ENCODE results near the gene TMEM270.
A peak's percentile ranks its signal among the peaks of the same experiment; 100 is the strongest.

TMEM270 gene

DNA sequence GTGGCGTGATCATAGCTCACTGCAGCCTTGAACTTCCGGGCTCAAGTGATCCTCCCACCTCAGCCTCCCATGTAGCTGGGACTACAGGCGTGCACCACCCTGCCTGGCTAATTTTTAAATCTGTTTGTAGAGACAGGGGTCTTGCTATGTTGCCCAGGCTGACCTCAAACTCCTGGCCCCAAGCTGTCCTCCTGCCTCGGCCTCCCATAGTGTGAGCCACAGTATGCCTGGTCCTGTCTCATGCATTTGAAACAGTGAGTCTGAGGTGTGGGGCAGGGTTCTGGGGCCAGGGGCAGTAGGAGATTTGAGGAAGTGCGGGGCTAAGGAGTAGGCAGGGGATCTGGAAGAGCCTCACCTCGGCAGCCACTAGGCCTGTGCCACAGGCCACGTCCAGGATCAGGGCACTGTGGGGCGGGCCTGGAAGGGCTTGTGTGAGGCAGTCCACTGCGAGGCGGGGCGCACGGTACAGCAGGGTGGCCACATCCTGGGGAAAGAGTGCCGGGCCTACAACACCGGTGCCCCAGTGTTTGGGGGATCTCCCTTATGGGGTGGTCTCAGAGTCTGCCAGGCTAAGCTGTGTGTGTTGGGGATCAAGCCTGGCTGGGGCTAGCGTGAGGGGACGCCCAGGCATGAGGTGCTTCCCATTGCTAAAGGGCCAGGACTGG is 20.1 kb upstream of the TMEM270 start:
- Histone ChIP-seq H3F3A (ENCODE audit: insufficient read depth) (no peaks in the 10 kb centered on the region), H3K4me2 (ENCODE audit: low read depth, low read length, poor library complexity, severe bottlenecking) (no peak overlapping the region), H3K27ac (ENCODE audit: low read depth, low read length) (no peak overlapping the region), H3K9ac (ENCODE audit: low read length) (no peak overlapping the region), H3K9me2 (replicated peaks; ENCODE audit: insufficient read depth, low read length) (no peaks in the 10 kb centered on the region), H3K9me3 (ENCODE audit: insufficient read depth, low read length) (no peaks in the 10 kb centered on the region), H3K27me3 (ENCODE audit: low read length) (no peaks in the 10 kb centered on the region), H3K4me3 (ENCODE audit: insufficient read depth, low read length, poor library complexity, severe bottlenecking) (no peak overlapping the region), H3K36me3 (ENCODE audit: low read length) (no peaks in the 10 kb centered on the region), H2AFZ (ENCODE audit: low read depth, low read length, severe bottlenecking) (no peak overlapping the region), H3K79me2 (ENCODE audit: insufficient read depth, low read length) (no peaks in the 10 kb centered on the region), H4K20me1 (ENCODE audit: low read depth, low read length) (no peaks in the 10 kb centered on the region)
- no peak for TF ChIP-seq EZH2phosphoT487 (conservative IDR thresholded peaks at IDR 0.05; ENCODE audit: low read length)
- TF ChIP-seq, protein P1, sequence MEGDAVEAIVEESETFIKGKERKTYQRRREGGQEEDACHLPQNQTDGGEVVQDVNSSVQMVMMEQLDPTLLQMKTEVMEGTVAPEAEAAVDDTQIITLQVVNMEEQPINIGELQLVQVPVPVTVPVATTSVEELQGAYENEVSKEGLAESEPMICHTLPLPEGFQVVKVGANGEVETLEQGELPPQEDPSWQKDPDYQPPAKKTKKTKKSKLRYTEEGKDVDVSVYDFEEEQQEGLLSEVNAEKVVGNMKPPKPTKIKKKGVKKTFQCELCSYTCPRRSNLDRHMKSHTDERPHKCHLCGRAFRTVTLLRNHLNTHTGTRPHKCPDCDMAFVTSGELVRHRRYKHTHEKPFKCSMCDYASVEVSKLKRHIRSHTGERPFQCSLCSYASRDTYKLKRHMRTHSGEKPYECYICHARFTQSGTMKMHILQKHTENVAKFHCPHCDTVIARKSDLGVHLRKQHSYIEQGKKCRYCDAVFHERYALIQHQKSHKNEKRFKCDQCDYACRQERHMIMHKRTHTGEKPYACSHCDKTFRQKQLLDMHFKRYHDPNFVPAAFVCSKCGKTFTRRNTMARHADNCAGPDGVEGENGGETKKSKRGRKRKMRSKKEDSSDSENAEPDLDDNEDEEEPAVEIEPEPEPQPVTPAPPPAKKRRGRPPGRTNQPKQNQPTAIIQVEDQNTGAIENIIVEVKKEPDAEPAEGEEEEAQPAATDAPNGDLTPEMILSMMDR (IDR thresholded peaks at IDR 0.05; ENCODE audit: insufficient read depth, low read length, poor library complexity, severe bottlenecking), result no peak

GRCh38 chr7:73841689-73842066 is 19.3 kb upstream of the TMEM270 start:
- Histone ChIP-seq H3K9me2 (replicated peaks; ENCODE audit: insufficient read depth, low read length) (no peaks in the 10 kb centered on the region), H4K20me1 (ENCODE audit: low read depth, low read length) (no peaks in the 10 kb centered on the region), H3K4me2 (ENCODE audit: low read depth, low read length, poor library complexity, severe bottlenecking) (peak overlapping the region; percentile 46), H2AFZ (ENCODE audit: low read depth, low read length, severe bottlenecking) (peak overlapping the region; percentile 64), H3K36me3 (ENCODE audit: low read length) (no peaks in the 10 kb centered on the region), H3K27ac (ENCODE audit: low read depth, low read length) (no peak overlapping the region), H3K27me3 (ENCODE audit: low read length) (no peaks in the 10 kb centered on the region), H3K79me2 (ENCODE audit: insufficient read depth, low read length) (no peaks in the 10 kb centered on the region), H3K9me3 (ENCODE audit: insufficient read depth, low read length) (no peaks in the 10 kb centered on the region), H3F3A (ENCODE audit: insufficient read depth) (no peaks in the 10 kb centered on the region), H3K4me3 (ENCODE audit: insufficient read depth, low read length, poor library complexity, severe bottlenecking) (no peak overlapping the region), H3K9ac (ENCODE audit: low read length) (peak overlapping the region; percentile 21; the same call in 1 of the 2 replicates)
- TF ChIP-seq, protein P1 (IDR thresholded peaks at IDR 0.05; ENCODE audit: insufficient read depth, low read length, poor library complexity, severe bottlenecking), result no peak
- no peak for TF ChIP-seq EZH2phosphoT487 (conservative IDR thresholded peaks at IDR 0.05; ENCODE audit: low read length)

- no peaks in the 10 kb centered on the region for H3K9me2 ChIP-seq (replicated peaks; ENCODE audit: insufficient read depth, low read length)
- TF ChIP-seq, protein P1 (IDR thresholded peaks at IDR 0.05; ENCODE audit: insufficient read depth, low read length, poor library complexity, severe bottlenecking), result no peak
- no peak for TF ChIP-seq EZH2phosphoT487 (conservative IDR thresholded peaks at IDR 0.05; ENCODE audit: low read length)
- H3K9me3 ChIP-seq (ENCODE audit: insufficient read depth, low read length), result no peaks in the 10 kb centered on the region
- H3K4me3 ChIP-seq (ENCODE audit: insufficient read depth, low read length, poor library complexity, severe bottlenecking), result peak within 1 kb of the TSS; percentile 64
- H4K20me1 ChIP-seq (ENCODE audit: low read depth, low read length), result no peaks in the 10 kb centered on the region
- peak within 1 kb of the TSS; percentile 93 for H3K4me2 ChIP-seq (ENCODE audit: low read depth, low read length, poor library complexity, severe bottlenecking)
- H2AFZ ChIP-seq (ENCODE audit: low read depth, low read length, severe bottlenecking), result peak within 1 kb of the TSS; percentile 98
- H3F3A ChIP-seq (ENCODE audit: insufficient read depth), result no peaks in the 10 kb centered on the region
- peak within 1 kb of the TSS; percentile 50 for H3K9ac ChIP-seq (ENCODE audit: low read length)
- H3K27ac ChIP-seq (ENCODE audit: low read depth, low read length), result no peak within 1 kb of the TSS
- no peaks in the 10 kb centered on the region for H3K36me3 ChIP-seq (ENCODE audit: low read length)
- H3K79me2 ChIP-seq (ENCODE audit: insufficient read depth, low read length), result no peaks in the 10 kb centered on the region
- no peaks in the 10 kb centered on the region for H3K27me3 ChIP-seq (ENCODE audit: low read length)
Observed at GRCh38 chr7:73842067-73842976, 18.6 kb upstream of the TMEM270 start, which contains the start of gene METTL27. METTL27 (minus strand) TSS chr7:73842516; CDS start chr7:73842140, 376 bp downstream.
